Measurements from ENCODE around the gene TRDMT1.

The TRDMT1 gene

GRCh38 chr10:17237149-17237527, 35.7 kb upstream of the TRDMT1 start:
- TF ChIP-seq GATA2 (IDR thresholded peaks at IDR 0.05; ENCODE audit: low read depth, low read length): no peak
- TF ChIP-seq GATA3 (IDR thresholded peaks at IDR 0.05; ENCODE audit: low read depth, low read length): no peak

- TF ChIP-seq GATA2 (IDR thresholded peaks at IDR 0.05; ENCODE audit: low read depth, low read length): no peak
- TF ChIP-seq GATA3 (IDR thresholded peaks at IDR 0.05; ENCODE audit: low read depth, low read length): no peak
Observed at GRCh38 chr10:17236468-17237148, 35.1 kb upstream of the TRDMT1 start.

- no peak for TF ChIP-seq GATA3 (IDR thresholded peaks at IDR 0.05; ENCODE audit: low read depth, low read length)
- TF ChIP-seq GATA2 (IDR thresholded peaks at IDR 0.05; ENCODE audit: low read depth, low read length): no peak
Observed at GRCh38 chr10:17235136-17235535, 33.7 kb upstream of the TRDMT1 start.

- TF ChIP-seq GATA3 (IDR thresholded peaks at IDR 0.05; ENCODE audit: low read depth, low read length) (no peak), GATA2 (IDR thresholded peaks at IDR 0.05; ENCODE audit: low read depth, low read length) (no peak)
Observed at GRCh38 chr10:17234431-17234945, 33.0 kb upstream of the TRDMT1 start.

GRCh38 chr10:17233286-17233991, 32.0 kb upstream of the TRDMT1 start:
- TF ChIP-seq GATA2 (IDR thresholded peaks at IDR 0.05; ENCODE audit: low read depth, low read length) (no peak), GATA3 (IDR thresholded peaks at IDR 0.05; ENCODE audit: low read depth, low read length) (no peak)

- TF ChIP-seq GATA2 (IDR thresholded peaks at IDR 0.05; ENCODE audit: low read depth, low read length): no peak
- no peak for TF ChIP-seq GATA3 (IDR thresholded peaks at IDR 0.05; ENCODE audit: low read depth, low read length)
Observed at GRCh38 chr10:17232276-17232960, 30.9 kb upstream of the TRDMT1 start.

- no peak for TF ChIP-seq GATA3 (IDR thresholded peaks at IDR 0.05; ENCODE audit: low read depth, low read length)
- no peak for TF ChIP-seq GATA2 (IDR thresholded peaks at IDR 0.05; ENCODE audit: low read depth, low read length)
Observed at GRCh38 chr10:17231788-17232187, 30.3 kb upstream of the TRDMT1 start.

GRCh38 chr10:17229967-17230682, 28.7 kb upstream of the TRDMT1 start:
- TF ChIP-seq GATA2 (IDR thresholded peaks at IDR 0.05; ENCODE audit: low read depth, low read length) (no peak), GATA3 (IDR thresholded peaks at IDR 0.05; ENCODE audit: low read depth, low read length) (no peak)

- TF ChIP-seq GATA3 (IDR thresholded peaks at IDR 0.05; ENCODE audit: low read depth, low read length): no peak
- no peak for TF ChIP-seq GATA2 (IDR thresholded peaks at IDR 0.05; ENCODE audit: low read depth, low read length)
Observed at GRCh38 chr10:17229717-17229966, 28.2 kb upstream of the TRDMT1 start.

- no peak for TF ChIP-seq GATA2 (IDR thresholded peaks at IDR 0.05; ENCODE audit: low read depth, low read length)
Observed at GRCh38 chr10:17229016-17229716, 27.7 kb upstream of the TRDMT1 start.

- TF ChIP-seq GATA3 (IDR thresholded peaks at IDR 0.05; ENCODE audit: low read depth, low read length): no peak
- TF ChIP-seq GATA2 (IDR thresholded peaks at IDR 0.05; ENCODE audit: low read depth, low read length): no peak
Observed at GRCh38 chr10:17228091-17229015, 26.9 kb upstream of the TRDMT1 start, which contains the start of gene VIM. VIM (plus strand) TSS chr10:17228241; CDS start chr10:17229423, 1,182 bp downstream.

- TF ChIP-seq GATA3 (IDR thresholded peaks at IDR 0.05; ENCODE audit: low read depth, low read length) (no peak), GATA2 (IDR thresholded peaks at IDR 0.05; ENCODE audit: low read depth, low read length) (no peak)
Observed at GRCh38 chr10:17227367-17228090, 26.1 kb upstream of the TRDMT1 start.

Measured in SH-SY5Y (cell line).